ENCODE measurements around the gene CCL8.

CCL8 gene

GRCh38 chr17:34337701-34338100, 18.5 kb downstream of the CCL8 start:
- DNase-seq (ENCODE audit: low read depth, low spot score), result no peak
- no peak for TF ChIP-seq CTCF (IDR thresholded peaks at IDR 0.05; ENCODE audit: low read depth, low read length)
- in situ Hi-C loops (cut with HindIII; ENCODE audit: low sequenced_read_pairs), result no loop called here
- H3K4me3 ChIP-seq (ENCODE audit: low read depth, low read length), result no peak overlapping the region

GRCh38 chr17:34339138-34339770, 20.0 kb downstream of the CCL8 start:
- no peak for TF ChIP-seq CTCF (IDR thresholded peaks at IDR 0.05; ENCODE audit: low read depth, low read length)
- no peak overlapping the region for H3K4me3 ChIP-seq (ENCODE audit: low read depth, low read length)
- no peak for DNase-seq (ENCODE audit: low read depth, low spot score)
- in situ Hi-C loops (cut with HindIII; ENCODE audit: low sequenced_read_pairs), result no loop called here

GRCh38 chr17:34341916-34342315, 22.7 kb downstream of the CCL8 start:
- no peak for TF ChIP-seq CTCF (IDR thresholded peaks at IDR 0.05; ENCODE audit: low read depth, low read length)
- H3K4me3 ChIP-seq (ENCODE audit: low read depth, low read length), result no peak overlapping the region
- no peak for DNase-seq (ENCODE audit: low read depth, low spot score)
- in situ Hi-C loops (cut with HindIII; ENCODE audit: low sequenced_read_pairs), result no loop called here

DNA sequence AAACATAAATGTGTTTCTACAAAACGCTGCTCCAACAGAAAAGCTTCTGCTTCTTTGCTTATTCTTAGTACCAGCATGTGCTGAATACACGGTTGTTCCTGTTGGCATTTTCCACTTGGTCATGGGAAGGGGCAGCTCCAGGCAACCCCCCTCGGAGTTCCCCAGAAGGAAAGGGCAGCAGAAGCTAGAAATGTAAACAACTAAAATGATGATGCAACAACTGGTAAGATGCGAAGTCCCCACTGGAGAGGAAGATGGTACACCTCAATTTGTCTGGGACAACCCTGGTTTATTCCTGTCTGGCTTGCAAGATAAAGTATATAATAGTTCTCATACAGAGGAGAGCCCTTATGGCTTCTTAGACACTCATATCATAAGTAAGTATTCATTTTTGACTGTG, 27.8 kb downstream of the CCL8 start:
- no peak for DNase-seq (ENCODE audit: low read depth, low spot score)
- no peak overlapping the region for H3K4me3 ChIP-seq (ENCODE audit: low read depth, low read length)
- in situ Hi-C loops (cut with HindIII; ENCODE audit: low sequenced_read_pairs), result no loop called here
- no peak for TF ChIP-seq CTCF (IDR thresholded peaks at IDR 0.05; ENCODE audit: low read depth, low read length)

DNA sequence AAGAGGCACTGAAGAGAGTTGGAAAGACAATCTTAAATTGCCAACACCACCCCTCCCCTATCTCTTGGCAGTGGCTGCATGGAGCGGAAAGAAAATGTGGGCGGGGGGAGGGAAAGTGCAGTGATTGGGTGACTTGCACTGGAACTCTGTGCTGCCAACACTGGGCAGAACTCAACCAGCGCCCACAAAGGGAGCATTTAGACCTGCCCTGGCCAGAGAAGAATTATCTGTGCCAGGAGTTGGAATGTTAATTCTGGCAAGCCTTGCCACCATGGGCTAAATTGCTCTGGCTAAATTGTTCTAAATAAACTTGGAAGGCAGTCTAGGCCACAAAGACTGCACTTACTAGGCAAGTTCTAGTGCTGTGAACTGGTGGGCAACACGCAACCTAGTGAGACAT, 30.5 kb downstream of the CCL8 start:
- no peak overlapping the region for H3K4me3 ChIP-seq (ENCODE audit: low read depth, low read length)
- in situ Hi-C loops (cut with HindIII; ENCODE audit: low sequenced_read_pairs), result loop anchor here (25.0 kb wide), 1 partner anchor 162 kb away; no protein-coding TSS in a partner anchor
- TF ChIP-seq CTCF (IDR thresholded peaks at IDR 0.05; ENCODE audit: low read depth, low read length), result no peak
- DNase-seq (ENCODE audit: low read depth, low spot score), result no peak

- in situ Hi-C loops (cut with HindIII; ENCODE audit: low sequenced_read_pairs), result loop anchor here (25.0 kb wide), 1 partner anchor 164 kb away; no protein-coding TSS in a partner anchor
- no peak for DNase-seq (ENCODE audit: low read depth, low spot score)
- no peak for TF ChIP-seq CTCF (IDR thresholded peaks at IDR 0.05; ENCODE audit: low read depth, low read length)
Measured at GRCh38 chr17:34351096-34351495, 31.9 kb downstream of the CCL8 start.

More at GRCh38 chr17:34351096-34351495, 31.9 kb downstream of the CCL8 start:
- H3K4me3 ChIP-seq (ENCODE audit: low read depth, low read length), result no peak overlapping the region

Data from astrocyte of the spinal cord (primary cell).